ENCODE results near the gene CAMK1D. TPM values are rescaled to one million over a fixed set of nuclear protein-coding genes. Genes with fewer than 3 reads are reported as not detected.

Gene CAMK1D
- total RNA-seq, 2 experiments from 2014 or later: 11.9 to 15.4 TPM

DNA sequence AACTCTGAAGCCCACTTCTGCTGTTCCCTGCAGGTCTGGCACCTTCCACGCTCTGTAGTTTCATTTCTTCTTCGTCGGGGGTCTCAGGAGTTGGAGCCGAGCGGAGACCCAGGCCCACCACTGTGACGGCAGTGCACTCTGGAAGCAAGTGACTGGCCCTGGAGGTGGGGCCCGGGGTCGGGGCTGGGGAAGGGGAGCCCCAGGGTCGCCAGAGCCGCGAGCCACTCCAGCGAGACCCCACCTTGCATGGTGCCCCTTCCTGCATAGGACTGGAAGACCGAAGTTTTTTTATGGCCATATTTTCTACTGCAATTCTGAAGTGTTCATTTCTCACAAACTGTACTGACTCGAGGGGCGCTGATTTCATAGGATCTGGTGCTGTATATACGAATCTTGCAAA is 479.4 kb downstream of the CAMK1D start:
- Mint-ChIP-seq H3K9me3 (no peaks in the 10 kb centered on the region), H3K4me3 (no peak overlapping the region), H3K27me3 (no peaks in the 10 kb centered on the region), H3K36me3 (peaks cover 21% of the 10 kb centered on the region), H3K27ac (no peak overlapping the region), H3K4me1 (no peaks in the 10 kb centered on the region)
- DNase-seq: no peak

DNA sequence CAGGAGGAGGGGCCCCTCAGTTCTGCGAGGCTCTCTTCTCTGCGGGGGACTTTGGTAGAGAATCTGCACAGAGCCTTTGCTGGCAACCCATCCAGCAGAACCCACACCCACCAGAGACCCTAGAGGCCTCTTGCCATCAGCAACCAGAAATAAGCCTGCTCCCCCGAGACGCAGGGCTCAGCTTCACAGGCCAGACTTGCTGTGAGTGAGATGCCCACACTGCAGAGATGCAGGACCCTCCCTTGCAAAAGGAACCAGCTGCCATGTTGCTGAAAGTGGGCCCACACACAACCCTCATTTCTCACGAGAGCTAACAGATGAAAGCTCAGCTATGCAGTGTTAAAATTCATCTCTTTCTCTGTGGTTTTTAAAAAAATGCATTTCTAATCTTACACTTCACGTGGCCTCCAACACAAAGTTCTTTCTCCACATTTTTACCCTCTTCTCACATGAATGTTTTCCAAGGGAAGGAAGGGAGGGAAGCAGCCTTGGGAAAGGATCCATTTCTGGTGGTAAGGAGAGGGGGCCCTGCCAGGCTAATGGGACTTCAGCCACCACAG is 480.6 kb downstream of the CAMK1D start:
- no peak overlapping the region for H3K4me3 Mint-ChIP-seq
- DNase-seq: no peak
- peaks cover 21% of the 10 kb centered on the region for H3K36me3 Mint-ChIP-seq
- no peak overlapping the region for H3K27ac Mint-ChIP-seq
- no peaks in the 10 kb centered on the region for H3K4me1 Mint-ChIP-seq
- H3K9me3 Mint-ChIP-seq: no peaks in the 10 kb centered on the region
- H3K27me3 Mint-ChIP-seq: no peaks in the 10 kb centered on the region

DNA sequence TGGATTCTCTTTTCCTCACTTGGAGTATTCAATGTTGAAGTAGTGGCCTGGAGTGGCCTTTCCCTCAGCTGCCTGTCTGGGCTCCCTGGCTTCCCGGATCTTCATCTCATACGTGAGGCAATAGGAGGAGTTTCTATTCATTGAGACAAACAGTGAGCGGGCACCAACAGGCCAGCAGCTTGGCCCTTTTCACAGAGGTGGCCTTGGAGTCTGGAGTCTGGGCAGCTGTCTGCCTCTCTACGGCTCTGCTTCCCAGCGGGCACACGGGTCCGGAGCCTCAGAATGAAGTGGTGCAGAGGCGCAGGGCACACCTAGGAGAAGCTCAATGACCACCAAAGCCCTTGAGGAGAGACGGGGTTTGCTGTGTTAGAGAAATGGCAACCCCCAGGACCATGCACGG is 482.7 kb downstream of the CAMK1D start:
- no peaks in the 10 kb centered on the region for H3K27me3 Mint-ChIP-seq
- no peaks in the 10 kb centered on the region for H3K4me1 Mint-ChIP-seq
- H3K9me3 Mint-ChIP-seq: no peaks in the 10 kb centered on the region
- H3K36me3 Mint-ChIP-seq: peaks cover 12% of the 10 kb centered on the region
- H3K27ac Mint-ChIP-seq: no peak overlapping the region
- DNase-seq: no peak
- H3K4me3 Mint-ChIP-seq: no peak overlapping the region

DNA sequence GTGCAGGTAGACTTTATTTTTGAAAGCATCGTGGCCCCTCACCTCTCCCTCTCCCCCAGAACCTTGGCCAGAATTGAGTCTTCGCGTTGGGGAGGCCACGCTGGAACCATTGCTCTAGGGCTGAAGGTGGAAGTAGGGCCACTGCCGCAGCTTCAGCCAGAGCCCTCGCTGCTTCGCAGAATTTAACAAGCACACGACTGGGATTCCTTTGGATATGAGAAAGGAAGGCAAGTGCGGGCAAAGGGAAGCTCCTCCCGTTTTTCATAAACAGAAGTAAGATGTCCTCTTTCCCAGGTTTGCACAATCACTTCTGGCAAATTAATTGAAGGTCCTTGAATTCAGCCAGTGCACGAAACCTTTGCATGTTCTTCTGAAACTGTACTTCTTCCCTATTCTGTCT is 484.1 kb downstream of the CAMK1D start:
- peaks cover 3% of the 10 kb centered on the region for H3K36me3 Mint-ChIP-seq
- H3K4me3 Mint-ChIP-seq: no peak overlapping the region
- no peaks in the 10 kb centered on the region for H3K4me1 Mint-ChIP-seq
- H3K27me3 Mint-ChIP-seq: no peaks in the 10 kb centered on the region
- H3K27ac Mint-ChIP-seq: no peak overlapping the region
- DNase-seq: no peak
- no peaks in the 10 kb centered on the region for H3K9me3 Mint-ChIP-seq

DNA sequence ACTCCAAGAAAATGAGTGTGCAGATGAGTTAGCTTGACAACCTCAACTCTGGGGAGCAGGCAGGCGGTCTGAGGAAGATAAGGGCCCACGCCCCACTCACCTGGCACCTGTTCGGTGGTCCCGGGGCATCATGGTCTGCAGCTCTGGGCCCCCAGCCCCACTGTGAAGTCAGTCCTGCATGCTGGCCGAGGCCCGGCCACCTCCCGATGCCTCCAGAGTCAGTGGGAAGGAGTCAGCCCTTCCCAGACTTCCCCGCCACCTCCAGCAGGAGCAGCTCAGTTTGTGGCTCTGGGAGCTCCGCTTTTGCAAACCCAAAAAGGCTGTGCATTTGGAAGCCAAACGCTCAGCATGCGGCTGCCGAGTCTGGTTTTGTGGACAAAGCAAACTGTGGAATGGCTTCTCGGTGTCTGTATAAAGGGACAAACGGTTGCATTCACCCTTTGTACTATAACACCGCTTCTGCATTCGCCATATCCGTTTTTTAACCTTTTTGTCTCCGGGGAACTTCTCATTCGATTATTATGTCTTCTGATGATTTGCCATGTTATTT is 484.8 kb downstream of the CAMK1D start:
- Mint-ChIP-seq H3K9me3 (no peaks in the 10 kb centered on the region), H3K4me1 (no peaks in the 10 kb centered on the region), H3K36me3 (peaks cover 1% of the 10 kb centered on the region), H3K27ac (no peak overlapping the region), H3K27me3 (no peaks in the 10 kb centered on the region), H3K4me3 (no peak overlapping the region)
- DNase-seq: no peak

DNA sequence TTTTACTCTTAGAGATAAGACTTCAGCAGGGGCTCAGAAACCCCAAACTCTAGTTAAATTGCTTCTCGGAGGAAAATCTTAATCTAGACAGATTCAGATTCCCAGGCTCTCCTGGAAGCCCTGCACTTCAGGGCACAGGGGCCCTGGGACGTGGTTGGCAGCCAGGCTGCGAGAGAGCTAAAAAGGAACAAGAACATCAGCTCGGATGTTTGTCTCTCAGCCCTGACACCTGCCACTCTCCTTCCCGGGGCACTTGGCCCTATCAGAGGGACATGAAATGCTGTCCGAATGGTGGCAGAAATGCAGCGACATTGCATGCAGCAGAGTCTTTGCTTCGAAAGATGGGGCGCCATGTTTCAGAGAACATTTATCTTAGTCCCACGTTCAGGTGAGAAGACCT is 485.4 kb downstream of the CAMK1D start:
- Mint-ChIP-seq H3K4me3 (no peak overlapping the region), H3K27me3 (no peaks in the 10 kb centered on the region), H3K9me3 (no peaks in the 10 kb centered on the region), H3K27ac (no peak overlapping the region), H3K4me1 (no peaks in the 10 kb centered on the region), H3K36me3 (no peaks in the 10 kb centered on the region)
- DNase-seq: no peak

DNA sequence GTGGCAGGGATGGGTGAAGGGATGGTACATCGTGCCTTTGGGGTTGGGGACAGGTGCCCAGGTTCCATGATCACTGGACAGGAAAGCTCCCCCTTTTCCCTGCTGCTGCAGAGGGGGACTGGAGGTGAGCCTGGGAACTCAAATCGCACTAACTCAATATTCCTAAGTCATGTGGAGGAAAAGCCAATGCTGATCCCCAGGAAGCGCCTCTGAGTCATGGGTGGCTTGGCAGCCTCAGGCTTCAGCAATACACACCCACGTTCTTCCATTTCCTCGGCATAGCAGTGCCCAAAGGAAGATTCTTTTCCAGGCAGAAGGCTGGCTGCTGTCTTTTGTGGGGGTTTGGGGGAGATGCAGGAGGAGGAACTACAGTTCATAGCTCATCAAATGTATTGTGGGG is 486.4 kb downstream of the CAMK1D start:
- Mint-ChIP-seq H3K4me1 (no peaks in the 10 kb centered on the region), H3K9me3 (no peaks in the 10 kb centered on the region), H3K27ac (no peak overlapping the region), H3K27me3 (no peaks in the 10 kb centered on the region), H3K4me3 (no peak overlapping the region), H3K36me3 (no peaks in the 10 kb centered on the region)
- DNase-seq: no peak

DNA sequence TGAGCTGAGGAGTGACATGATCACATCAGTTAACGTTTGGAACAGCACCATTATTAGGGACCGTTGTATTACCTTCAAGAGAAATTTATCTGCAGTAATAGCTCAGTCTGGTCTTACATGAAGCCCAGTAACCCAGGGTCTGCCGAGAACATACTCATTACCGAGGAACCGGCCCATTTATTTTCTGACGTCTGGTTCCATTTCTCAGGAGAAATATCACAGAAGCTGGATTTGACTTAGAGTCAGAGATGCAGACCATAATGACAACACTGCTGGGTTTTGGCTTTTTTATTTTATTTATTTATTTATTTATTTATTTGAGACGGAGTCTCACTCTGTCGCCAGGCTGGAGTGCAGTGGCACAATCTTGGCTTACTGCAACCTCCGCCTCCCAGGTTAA is 489.0 kb downstream of the CAMK1D start:
- no peak for DNase-seq
- no peak overlapping the region for H3K27ac Mint-ChIP-seq
- H3K4me3 Mint-ChIP-seq: no peak overlapping the region
- no peaks in the 10 kb centered on the region for H3K4me1 Mint-ChIP-seq
- H3K27me3 Mint-ChIP-seq: no peaks in the 10 kb centered on the region
- H3K9me3 Mint-ChIP-seq: no peaks in the 10 kb centered on the region
- no peaks in the 10 kb centered on the region for H3K36me3 Mint-ChIP-seq

DNA sequence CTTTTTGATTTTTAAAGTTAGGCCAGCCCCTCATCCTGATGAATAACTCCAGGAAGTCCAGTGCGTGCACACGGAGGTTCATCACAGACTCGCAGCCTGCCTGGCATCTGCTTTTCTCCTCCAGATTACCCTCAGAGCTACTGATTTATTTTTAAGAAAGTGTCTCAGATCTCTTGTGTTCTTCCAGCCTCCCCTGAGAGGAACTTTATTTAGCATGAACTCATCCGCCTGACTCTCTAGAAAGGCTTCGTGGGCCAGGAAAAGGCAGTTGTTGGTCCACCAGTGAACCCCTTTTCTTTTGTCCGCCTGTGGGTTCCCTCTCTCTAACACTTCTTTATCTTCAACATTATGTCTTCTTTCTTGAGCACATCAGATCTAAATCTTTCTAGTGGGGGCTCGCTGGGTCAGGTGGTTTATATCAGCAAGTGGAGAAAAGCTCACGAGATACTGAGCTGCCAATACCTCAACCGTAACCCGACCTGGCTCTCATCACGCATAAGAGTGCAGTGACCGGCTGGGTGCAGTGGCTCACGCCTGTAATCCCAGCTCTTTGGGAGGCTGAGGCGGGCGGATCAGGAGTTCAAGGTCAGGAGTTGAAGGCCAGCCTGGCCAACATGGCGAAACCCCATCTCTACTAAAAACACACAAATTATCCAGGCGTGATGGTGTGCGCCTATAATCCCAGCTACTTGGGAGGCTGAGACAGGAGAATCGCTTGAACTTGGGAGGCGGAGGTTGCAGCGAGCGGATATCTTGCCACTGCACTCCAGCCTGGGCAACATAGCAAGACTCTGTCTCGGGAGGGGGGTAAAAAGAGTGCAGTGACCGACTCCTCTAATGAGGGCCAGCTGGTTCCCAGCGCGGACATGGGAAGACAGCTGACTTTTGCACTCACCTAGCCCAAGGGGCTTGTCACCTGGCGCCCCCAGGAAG is 489.9 kb downstream of the CAMK1D start:
- Mint-ChIP-seq H3K9me3 (no peaks in the 10 kb centered on the region), H3K4me1 (no peaks in the 10 kb centered on the region), H3K27ac (no peak overlapping the region), H3K36me3 (no peaks in the 10 kb centered on the region), H3K4me3 (no peak overlapping the region), H3K27me3 (no peaks in the 10 kb centered on the region)
- DNase-seq: no peak

DNA sequence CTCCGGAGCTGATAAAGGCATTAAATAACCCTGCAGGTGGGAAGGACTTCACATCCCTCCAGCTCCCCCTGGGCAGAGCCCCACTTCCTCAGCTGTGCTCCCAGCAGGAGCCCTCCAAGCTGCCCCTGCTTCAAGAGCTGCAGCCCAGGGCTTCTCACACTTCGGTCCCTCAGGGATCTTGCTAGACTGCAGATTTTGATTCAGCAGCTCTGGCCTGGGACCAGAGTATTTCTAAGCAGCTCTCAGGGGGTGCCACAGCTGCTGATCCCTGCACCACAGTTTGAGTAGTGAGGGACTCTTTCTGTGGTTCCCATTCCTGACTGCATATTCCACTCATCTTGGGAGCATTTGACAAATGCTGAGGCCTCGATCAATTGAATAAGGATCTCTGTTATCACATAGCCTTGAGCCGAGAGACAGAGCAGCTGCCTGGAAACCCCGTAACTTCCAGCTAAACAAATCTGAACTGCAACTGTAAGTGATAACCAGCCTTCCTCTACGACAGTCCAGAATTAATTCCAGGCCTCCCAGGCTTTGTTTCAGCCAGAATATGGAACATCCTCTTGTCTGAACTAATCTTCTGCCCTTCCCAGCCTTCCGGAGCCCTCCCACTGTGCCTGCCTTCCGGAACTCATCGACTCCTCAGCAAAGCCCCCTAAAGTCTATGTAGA is 490.7 kb downstream of the CAMK1D start:
- Mint-ChIP-seq H3K9me3 (no peaks in the 10 kb centered on the region), H3K4me3 (no peak overlapping the region), H3K36me3 (no peaks in the 10 kb centered on the region), H3K27ac (no peak overlapping the region), H3K27me3 (peaks cover 3% of the 10 kb centered on the region), H3K4me1 (no peaks in the 10 kb centered on the region)
- no peak for DNase-seq

DNA sequence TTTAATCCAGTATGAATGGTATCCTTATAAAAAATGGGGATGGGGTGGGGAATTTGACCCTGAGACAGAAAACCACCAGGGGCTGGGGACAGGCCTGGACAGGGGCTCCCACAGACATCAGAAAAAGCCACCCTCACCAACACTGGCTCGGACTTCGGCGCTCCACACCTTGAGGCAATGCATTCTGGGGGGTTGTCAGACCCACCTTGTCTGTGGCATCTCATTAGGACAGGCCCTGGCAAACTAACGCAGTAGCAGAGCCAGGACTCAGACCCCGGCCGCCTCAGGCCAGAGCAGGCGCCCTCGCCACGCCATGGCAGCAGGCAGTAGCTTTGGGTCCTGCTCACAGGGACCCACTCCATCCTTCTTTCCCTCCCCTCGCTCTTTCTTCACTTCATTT is 492.1 kb downstream of the CAMK1D start:
- H3K36me3 Mint-ChIP-seq: no peaks in the 10 kb centered on the region
- peaks cover 7% of the 10 kb centered on the region for H3K27me3 Mint-ChIP-seq
- no peaks in the 10 kb centered on the region for H3K4me1 Mint-ChIP-seq
- no peak overlapping the region for H3K27ac Mint-ChIP-seq
- H3K9me3 Mint-ChIP-seq: no peaks in the 10 kb centered on the region
- H3K4me3 Mint-ChIP-seq: no peak overlapping the region
- no peak for DNase-seq

DNA sequence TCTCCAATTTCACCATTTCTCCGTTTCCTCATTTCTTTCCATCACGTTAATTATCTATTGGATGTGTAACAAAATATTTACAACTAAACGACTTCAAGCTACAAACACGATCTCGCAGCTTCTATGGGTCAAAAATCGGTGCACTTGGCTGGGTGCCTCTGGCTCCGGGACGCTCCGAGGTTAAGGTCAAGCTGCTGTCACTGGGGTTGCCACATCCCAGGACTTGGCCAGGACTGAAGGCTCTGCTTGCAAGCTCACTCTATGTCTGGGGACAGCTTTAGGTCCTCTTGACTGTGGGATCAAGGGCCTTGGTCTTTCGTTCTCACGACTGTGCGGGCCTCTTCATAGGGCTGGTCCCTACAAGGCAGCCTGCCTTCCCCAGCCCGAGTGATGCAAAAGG is 492.5 kb downstream of the CAMK1D start:
- peaks cover 7% of the 10 kb centered on the region for H3K27me3 Mint-ChIP-seq
- no peak for DNase-seq
- no peaks in the 10 kb centered on the region for H3K4me1 Mint-ChIP-seq
- no peak overlapping the region for H3K27ac Mint-ChIP-seq
- no peak overlapping the region for H3K4me3 Mint-ChIP-seq
- H3K9me3 Mint-ChIP-seq: no peaks in the 10 kb centered on the region
- no peaks in the 10 kb centered on the region for H3K36me3 Mint-ChIP-seq

DNA sequence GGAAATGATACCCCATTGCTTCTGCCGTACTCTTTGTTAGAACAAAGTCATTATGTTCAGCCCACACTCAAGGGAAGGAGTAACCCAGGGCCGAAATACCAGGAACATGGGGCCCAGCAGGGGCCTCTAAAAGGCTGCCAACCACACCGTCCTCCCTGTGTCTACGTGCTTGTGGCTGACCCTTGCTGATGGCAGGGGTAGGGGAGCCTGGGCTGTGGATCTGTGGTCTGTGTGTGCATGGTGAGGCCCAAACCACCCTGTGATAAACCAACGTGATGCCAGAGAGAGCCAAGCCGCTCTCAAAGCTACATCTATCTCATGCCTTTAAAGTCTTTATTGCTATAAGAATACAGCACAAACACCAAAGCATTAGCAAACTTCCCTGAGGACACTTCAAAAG is 493.0 kb downstream of the CAMK1D start:
- Mint-ChIP-seq H3K27ac (no peak overlapping the region), H3K36me3 (no peaks in the 10 kb centered on the region), H3K4me1 (no peaks in the 10 kb centered on the region), H3K4me3 (no peak overlapping the region), H3K9me3 (no peaks in the 10 kb centered on the region), H3K27me3 (peaks cover 7% of the 10 kb centered on the region)
- DNase-seq: no peak

DNA sequence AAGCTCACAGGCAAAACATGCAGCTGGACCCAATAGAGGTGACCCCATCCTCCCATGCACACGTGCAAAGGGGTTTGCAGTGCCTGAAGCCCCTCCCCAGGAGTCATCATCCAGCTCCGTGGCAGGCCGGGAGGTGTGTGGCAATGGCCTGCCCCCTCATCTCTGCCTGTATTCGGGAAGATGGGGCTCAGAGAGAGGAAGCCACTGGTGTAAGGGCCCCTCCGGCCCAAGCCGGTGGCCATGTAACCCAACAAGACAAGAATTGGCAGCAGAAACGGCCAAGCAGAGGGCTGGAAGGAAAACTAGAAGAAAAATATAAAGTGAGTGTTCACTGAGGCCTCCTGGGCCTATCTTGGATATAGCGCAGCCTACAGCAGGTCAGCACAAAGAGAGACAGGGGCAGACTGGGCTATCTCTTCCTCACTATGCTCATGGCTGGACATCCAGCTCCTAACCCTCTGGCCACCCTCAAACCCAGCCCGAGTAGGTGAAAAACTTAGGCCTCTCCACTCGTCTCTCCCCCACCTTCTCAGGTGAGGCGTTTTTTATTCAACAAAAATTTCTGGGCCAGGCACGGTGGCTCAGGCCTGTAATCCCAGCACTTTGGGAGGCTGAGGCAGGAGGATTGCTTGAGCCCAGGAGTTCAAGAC is 494.1 kb downstream of the CAMK1D start:
- Mint-ChIP-seq H3K27me3 (peaks cover 7% of the 10 kb centered on the region), H3K9me3 (no peaks in the 10 kb centered on the region), H3K36me3 (no peaks in the 10 kb centered on the region), H3K4me1 (no peaks in the 10 kb centered on the region), H3K4me3 (no peak overlapping the region), H3K27ac (no peak overlapping the region)
- DNase-seq: no peak
